NT2/D1 (cell line): ENCODE data around the gene PRAMEF14.
"Not testable (repeated sequence)": the region's sequence is repeated elsewhere in the genome, so short reads cannot be mapped to it uniquely, and the experiment has no call there.

Experiments used
- SUZ12 ChIP-seq: IDR thresholded peaks from 2 replicates; pipeline ENCODE4 v1.6.1; 2011; ENCODE audit not compliant: insufficient read length, insufficient read depth; ENCODE audit errors: extremely low read depth
- YY1 ChIP-seq: IDR thresholded peaks from 2 replicates; pipeline ENCODE4 v1.6.1; 2011; ENCODE audit not compliant: insufficient read length, insufficient read depth
- ZNF274 ChIP-seq: IDR thresholded peaks from 2 replicates; pipeline ENCODE4 v1.6.1; 2011; ENCODE audit warnings: mild to moderate bottlenecking, low read depth, low read length

DNA sequence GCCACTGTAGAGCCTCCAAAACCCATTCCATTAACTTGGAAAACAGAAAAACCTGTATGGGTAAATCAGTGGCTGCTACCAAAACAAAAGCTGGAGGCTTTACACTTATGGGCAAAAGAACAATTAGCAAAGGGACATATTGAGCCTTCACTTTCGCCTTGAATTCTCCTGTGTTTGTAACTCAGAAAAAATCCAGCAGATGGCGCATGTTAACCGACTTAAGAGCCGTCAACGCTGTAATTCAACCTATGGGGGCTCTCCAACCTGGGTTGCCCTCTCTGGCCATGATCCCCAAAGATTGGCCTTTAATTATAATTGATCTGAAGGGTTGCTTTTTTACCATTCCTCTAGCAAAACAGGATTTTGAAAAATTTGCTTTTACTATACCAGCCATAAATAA, 9.8 kb upstream of the PRAMEF14 start:
- TF ChIP-seq YY1, SUZ12, ZNF274: not testable (repeated sequence)
